Measurements from ENCODE around the gene PCED1B. TPM values are rescaled to one million over a fixed set of nuclear protein-coding genes. Genes with fewer than 3 reads are reported as not detected.

The PCED1B gene
- total RNA-seq, 1 donor from 2014 or later: 1.0 TPM

DNA sequence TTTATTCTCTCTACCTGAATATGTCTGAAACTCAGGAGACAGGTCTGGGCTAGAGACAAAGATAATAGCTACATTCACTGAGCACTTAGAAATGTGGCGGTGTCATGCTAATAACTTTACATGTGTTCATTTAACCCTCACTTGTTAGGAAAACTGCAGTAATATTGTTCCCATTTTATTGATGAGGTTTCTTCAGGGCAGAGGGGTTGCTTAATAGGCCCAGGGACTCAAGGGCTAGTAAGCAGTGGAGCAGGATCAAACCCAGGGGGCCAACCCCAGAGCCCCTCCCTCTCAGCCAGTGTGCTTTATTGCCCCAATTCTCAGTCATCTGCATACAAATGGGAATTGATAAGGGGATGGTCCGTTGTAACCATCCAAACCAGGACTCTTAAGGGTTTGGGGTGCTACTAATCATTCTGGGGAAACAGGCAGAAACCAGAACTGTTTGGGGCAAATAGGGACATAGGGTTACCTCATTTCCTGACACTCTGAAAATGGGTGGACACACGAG is 143.2 kb downstream of the PCED1B start:
- Histone ChIP-seq H3K4me1 (ENCODE audit: control insufficient read depth in 3 of 3, insufficient read depth in 3 of 3, low read length in 3 of 3) (peaks cover 0 to 3% (median 0%) of the 10 kb centered on the region in 3 donors), H3K4me3 (ENCODE audit: low read length in 3 of 3) (no peak overlapping the region), H3K27ac (ENCODE audit: low read depth, low read length) (no peak overlapping the region), H3K27me3 (ENCODE audit: control insufficient read depth in 3 of 3, insufficient read depth in 3 of 3, low read length in 3 of 3) (no peaks in the 10 kb centered on the region), H3K36me3 (ENCODE audit: control insufficient read depth in 3 of 3, insufficient read depth in 3 of 3, low read length in 3 of 3) (no peaks in the 10 kb centered on the region), H3K9me3 (ENCODE audit: control insufficient read depth in 3 of 3, low read length in 3 of 3) (no peaks in the 10 kb centered on the region), H3K9ac (ENCODE audit: low read depth in 1 of 3, low read length in 3 of 3) (no peak overlapping the region)

GRCh38 chr12:47223031-47223847 is 143.8 kb downstream of the PCED1B start:
- Histone ChIP-seq H3K4me1 (ENCODE audit: control insufficient read depth in 3 of 3, insufficient read depth in 3 of 3, low read length in 3 of 3) (peaks cover 0 to 3% (median 0%) of the 10 kb centered on the region in 3 donors), H3K4me3 (ENCODE audit: low read length in 3 of 3) (no peak overlapping the region), H3K9me3 (ENCODE audit: control insufficient read depth in 3 of 3, low read length in 3 of 3) (no peaks in the 10 kb centered on the region), H3K27ac (ENCODE audit: low read depth, low read length) (no peak overlapping the region), H3K36me3 (ENCODE audit: control insufficient read depth in 3 of 3, insufficient read depth in 3 of 3, low read length in 3 of 3) (no peaks in the 10 kb centered on the region), H3K9ac (ENCODE audit: low read depth in 1 of 3, low read length in 3 of 3) (no peak overlapping the region), H3K27me3 (ENCODE audit: control insufficient read depth in 3 of 3, insufficient read depth in 3 of 3, low read length in 3 of 3) (no peaks in the 10 kb centered on the region)

DNA sequence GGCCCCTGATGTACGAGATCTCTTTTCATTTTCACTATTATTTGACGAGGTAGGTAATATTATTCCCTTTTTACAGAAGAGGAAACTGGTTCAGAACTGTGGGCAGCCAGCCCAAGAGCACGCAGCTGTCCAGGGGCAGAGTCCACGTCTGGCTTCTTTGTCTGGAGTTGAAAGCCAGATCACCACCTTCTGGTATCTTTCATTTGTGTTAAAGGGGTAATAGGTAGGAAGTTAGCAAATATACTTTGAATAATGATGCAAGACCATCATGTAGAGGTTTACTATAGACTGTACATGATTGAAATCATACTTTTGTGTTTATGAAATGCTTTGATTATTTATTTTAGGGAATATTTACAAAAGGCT is 144.4 kb downstream of the PCED1B start:
- Histone ChIP-seq H3K36me3 (ENCODE audit: control insufficient read depth in 3 of 3, insufficient read depth in 3 of 3, low read length in 3 of 3) (no peaks in the 10 kb centered on the region), H3K9ac (ENCODE audit: low read depth in 1 of 3, low read length in 3 of 3) (no peak overlapping the region), H3K9me3 (ENCODE audit: control insufficient read depth in 3 of 3, low read length in 3 of 3) (no peaks in the 10 kb centered on the region), H3K4me3 (ENCODE audit: low read length in 3 of 3) (no peak overlapping the region), H3K27me3 (ENCODE audit: control insufficient read depth in 3 of 3, insufficient read depth in 3 of 3, low read length in 3 of 3) (no peaks in the 10 kb centered on the region), H3K27ac (ENCODE audit: low read depth, low read length) (no peak overlapping the region), H3K4me1 (ENCODE audit: control insufficient read depth in 3 of 3, insufficient read depth in 3 of 3, low read length in 3 of 3) (peaks cover 0 to 3% (median 0%) of the 10 kb centered on the region in 3 donors)

- Histone ChIP-seq H3K4me1 (ENCODE audit: control insufficient read depth in 3 of 3, insufficient read depth in 3 of 3, low read length in 3 of 3) (peaks cover 0 to 3% (median 0%) of the 10 kb centered on the region in 3 donors), H3K4me3 (ENCODE audit: low read length in 3 of 3) (no peak overlapping the region), H3K36me3 (ENCODE audit: control insufficient read depth in 3 of 3, insufficient read depth in 3 of 3, low read length in 3 of 3) (no peaks in the 10 kb centered on the region), H3K9me3 (ENCODE audit: control insufficient read depth in 3 of 3, low read length in 3 of 3) (no peaks in the 10 kb centered on the region), H3K27ac (ENCODE audit: low read depth, low read length) (no peak overlapping the region), H3K27me3 (ENCODE audit: control insufficient read depth in 3 of 3, insufficient read depth in 3 of 3, low read length in 3 of 3) (no peaks in the 10 kb centered on the region), H3K9ac (ENCODE audit: low read depth in 1 of 3, low read length in 3 of 3) (no peak overlapping the region)
Observed at GRCh38 chr12:47224563-47225133, 145.2 kb downstream of the PCED1B start.

DNA sequence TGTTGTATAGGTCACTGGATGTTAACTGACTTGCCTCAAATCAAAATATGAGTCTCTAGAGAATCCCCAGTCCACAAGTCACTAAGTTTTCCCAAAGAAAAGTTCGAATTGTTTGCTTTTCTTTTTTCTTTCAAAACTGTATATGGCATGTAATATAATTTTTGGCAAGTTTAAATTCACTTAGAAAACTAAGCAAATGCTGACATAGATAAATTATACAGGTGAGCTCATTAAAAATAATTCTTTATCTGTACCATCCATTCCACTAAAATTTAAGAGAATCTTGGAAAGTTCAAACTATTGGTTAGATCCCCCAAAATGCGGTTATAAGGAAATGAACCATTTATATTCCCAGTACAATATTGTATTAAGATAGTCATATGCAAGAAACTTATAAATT is 145.9 kb downstream of the PCED1B start:
- H3K9ac ChIP-seq (ENCODE audit: low read depth in 1 of 3, low read length in 3 of 3): no peak overlapping the region
- no peaks in the 10 kb centered on the region for H3K36me3 ChIP-seq (ENCODE audit: control insufficient read depth in 3 of 3, insufficient read depth in 3 of 3, low read length in 3 of 3)
- H3K27me3 ChIP-seq (ENCODE audit: control insufficient read depth in 3 of 3, insufficient read depth in 3 of 3, low read length in 3 of 3): no peaks in the 10 kb centered on the region
- H3K4me3 ChIP-seq (ENCODE audit: low read length in 3 of 3): no peak overlapping the region
- peaks cover 0 to 3% (median 0%) of the 10 kb centered on the region in 3 donors for H3K4me1 ChIP-seq (ENCODE audit: control insufficient read depth in 3 of 3, insufficient read depth in 3 of 3, low read length in 3 of 3)
- no peaks in the 10 kb centered on the region for H3K9me3 ChIP-seq (ENCODE audit: control insufficient read depth in 3 of 3, low read length in 3 of 3)
- no peak overlapping the region for H3K27ac ChIP-seq (ENCODE audit: low read depth, low read length)

- H3K4me3 ChIP-seq (ENCODE audit: low read length in 3 of 3): no peak overlapping the region
- peaks cover 0 to 3% (median 0%) of the 10 kb centered on the region in 3 donors for H3K4me1 ChIP-seq (ENCODE audit: control insufficient read depth in 3 of 3, insufficient read depth in 3 of 3, low read length in 3 of 3)
- no peaks in the 10 kb centered on the region for H3K27me3 ChIP-seq (ENCODE audit: control insufficient read depth in 3 of 3, insufficient read depth in 3 of 3, low read length in 3 of 3)
- H3K9me3 ChIP-seq (ENCODE audit: control insufficient read depth in 3 of 3, low read length in 3 of 3): no peaks in the 10 kb centered on the region
- H3K27ac ChIP-seq (ENCODE audit: low read depth, low read length): no peak overlapping the region
- H3K9ac ChIP-seq (ENCODE audit: low read depth in 1 of 3, low read length in 3 of 3): no peak overlapping the region
- no peaks in the 10 kb centered on the region for H3K36me3 ChIP-seq (ENCODE audit: control insufficient read depth in 3 of 3, insufficient read depth in 3 of 3, low read length in 3 of 3)
Observed at GRCh38 chr12:47226199-47226598, 146.8 kb downstream of the PCED1B start.

DNA sequence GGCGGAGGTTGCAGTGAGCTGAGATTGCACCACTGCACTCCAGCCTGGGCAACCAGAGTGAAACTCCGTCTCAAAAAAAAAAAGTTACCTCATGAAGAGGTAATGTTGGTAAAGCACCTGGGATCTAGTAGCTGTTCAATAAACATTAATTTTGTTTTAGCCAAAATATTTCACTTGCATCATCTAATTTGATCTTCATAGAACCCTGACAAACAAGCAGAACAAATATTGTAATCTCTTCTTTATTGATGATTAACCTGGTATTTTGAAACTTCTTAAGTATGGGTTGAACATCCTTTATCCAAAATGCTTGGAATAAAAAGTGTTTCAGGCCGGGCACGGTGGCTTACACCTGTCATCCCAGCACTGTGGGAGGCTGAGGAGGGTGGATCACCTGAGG is 149.4 kb downstream of the PCED1B start:
- H3K9ac ChIP-seq (ENCODE audit: low read depth in 1 of 3, low read length in 3 of 3): no peak overlapping the region
- H3K4me1 ChIP-seq (ENCODE audit: control insufficient read depth in 3 of 3, insufficient read depth in 3 of 3, low read length in 3 of 3): no peaks in the 10 kb centered on the region
- H3K27me3 ChIP-seq (ENCODE audit: control insufficient read depth in 3 of 3, insufficient read depth in 3 of 3, low read length in 3 of 3): no peaks in the 10 kb centered on the region
- H3K9me3 ChIP-seq (ENCODE audit: control insufficient read depth in 3 of 3, low read length in 3 of 3): no peaks in the 10 kb centered on the region
- H3K4me3 ChIP-seq (ENCODE audit: low read length in 3 of 3): no peak overlapping the region
- H3K27ac ChIP-seq (ENCODE audit: low read depth, low read length): no peak overlapping the region
- H3K36me3 ChIP-seq (ENCODE audit: control insufficient read depth in 3 of 3, insufficient read depth in 3 of 3, low read length in 3 of 3): no peaks in the 10 kb centered on the region

DNA sequence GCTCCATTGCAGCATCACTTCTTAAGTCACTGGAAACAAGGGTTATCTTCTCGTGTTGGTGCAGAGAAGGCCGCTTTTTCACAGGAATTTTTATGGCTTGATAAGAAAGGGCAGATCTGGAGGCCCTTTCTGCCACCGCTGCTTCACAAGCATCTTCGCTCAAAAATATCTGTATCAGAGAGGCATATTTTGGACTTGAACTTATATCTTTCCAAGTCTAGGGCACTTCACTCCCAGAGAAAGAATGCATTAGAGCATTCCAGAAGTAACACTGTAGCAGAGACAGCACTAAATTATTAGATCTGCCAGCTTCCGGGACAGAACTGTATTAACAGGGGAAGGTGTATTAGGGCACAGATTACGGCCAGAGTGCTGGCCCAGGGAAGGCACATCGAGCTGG is 152.0 kb downstream of the PCED1B start:
- H3K9ac ChIP-seq (ENCODE audit: low read depth in 1 of 3, low read length in 3 of 3): no peak overlapping the region
- no peak overlapping the region for H3K27ac ChIP-seq (ENCODE audit: low read depth, low read length)
- H3K27me3 ChIP-seq (ENCODE audit: control insufficient read depth in 3 of 3, insufficient read depth in 3 of 3, low read length in 3 of 3): no peaks in the 10 kb centered on the region
- H3K36me3 ChIP-seq (ENCODE audit: control insufficient read depth in 3 of 3, insufficient read depth in 3 of 3, low read length in 3 of 3): no peaks in the 10 kb centered on the region
- H3K4me3 ChIP-seq (ENCODE audit: low read length in 3 of 3): no peak overlapping the region
- H3K9me3 ChIP-seq (ENCODE audit: control insufficient read depth in 3 of 3, low read length in 3 of 3): no peaks in the 10 kb centered on the region
- H3K4me1 ChIP-seq (ENCODE audit: control insufficient read depth in 3 of 3, insufficient read depth in 3 of 3, low read length in 3 of 3): no peaks in the 10 kb centered on the region

- Histone ChIP-seq H3K36me3 (ENCODE audit: control insufficient read depth in 3 of 3, insufficient read depth in 3 of 3, low read length in 3 of 3) (no peaks in the 10 kb centered on the region), H3K4me1 (ENCODE audit: control insufficient read depth in 3 of 3, insufficient read depth in 3 of 3, low read length in 3 of 3) (no peaks in the 10 kb centered on the region), H3K9me3 (ENCODE audit: control insufficient read depth in 3 of 3, low read length in 3 of 3) (no peaks in the 10 kb centered on the region), H3K27ac (ENCODE audit: low read depth, low read length) (no peak overlapping the region), H3K9ac (ENCODE audit: low read depth in 1 of 3, low read length in 3 of 3) (no peak overlapping the region), H3K27me3 (ENCODE audit: control insufficient read depth in 3 of 3, insufficient read depth in 3 of 3, low read length in 3 of 3) (no peaks in the 10 kb centered on the region), H3K4me3 (ENCODE audit: low read length in 3 of 3) (no peak overlapping the region)
Observed at GRCh38 chr12:47234576-47235141, 155.2 kb downstream of the PCED1B start.

Data from skeletal muscle tissue (tissue), 4 donors.